IMR-90 (cell line): Measurements from ENCODE around the gene VOPP1. TPM values are rescaled to one million over a fixed set of nuclear protein-coding genes. Genes with fewer than 3 reads are reported as not detected.

Source experiments
- ATAC-seq: fragments of 200-7000 bp; cut with Tn5 transposase; 2 replicates; pipeline ENCODE4 v1.9.1; 2020; ENCODE audit warnings: low read depth, mild to moderate bottlenecking, moderate library complexity
- BruUV-seq: library from RNA; stranded (reverse); fragments of 400-500 nt; replicated peaks from 2 replicates; lab custom pipeline; 2021; lab: Mats Ljungman, UMichigan
- CTCF ChIA-PET: fragments of 300-600 bp; formaldehyde crosslinking; extraction: SDS; loops from one replicate; lab custom pipeline; 2021; ENCODE audit warnings: antibody characterized with exemption; lab: Yijun Ruan, JAX
- POLR2A ChIA-PET: fragments of 300-600 bp; sonication (Branson Sonifier 250); formaldehyde crosslinking; loops from one replicate; lab custom pipeline; 2022; ENCODE audit warnings: antibody characterized with exemption; ENCODE audit not compliant: unreplicated experiment; lab: Charles Lee
- DNase-seq: peaks from one replicate; pipeline ENCODE4 v3.0.0; 2013
- H2AFZ ChIP-seq: replicated peaks from 2 replicates; pipeline ENCODE3; 2013; ENCODE audit warnings: low read length, mild to moderate bottlenecking; ENCODE audit not compliant: poor library complexity
- H2AK5ac ChIP-seq: 2 replicates; pipeline ENCODE4 v1.6.1; 2013; ENCODE audit warnings: low read depth, low read length, inconsistent platforms
- H2AK9ac ChIP-seq: replicated peaks from 2 replicates; pipeline ENCODE3; 2013; ENCODE audit warnings: mild to moderate bottlenecking, low read depth, low read length, moderate library complexity; ENCODE audit not compliant: poor library complexity
- H2BK120ac ChIP-seq: 2 replicates; pipeline ENCODE4 v1.6.1; 2013; ENCODE audit warnings: low read depth, low read length, inconsistent platforms
- H2BK15ac ChIP-seq: 3 replicates; pipeline ENCODE4 v1.6.1; 2013; ENCODE audit warnings: low read depth, low read length, inconsistent platforms
- H2BK20ac ChIP-seq: 2 replicates; pipeline ENCODE4 v1.6.1; 2013; ENCODE audit warnings: low read depth, mild to moderate bottlenecking, inconsistent platforms, low read length, moderate library complexity
- H2BK5ac ChIP-seq: 2 replicates; pipeline ENCODE4 v1.6.1; 2013; ENCODE audit warnings: mild to moderate bottlenecking, low read depth, low read length, inconsistent platforms; ENCODE audit not compliant: poor library complexity, severe bottlenecking
- H3K14ac ChIP-seq: replicated peaks from 2 replicates; pipeline ENCODE4 v1.6.1; 2013; ENCODE audit warnings: low read depth, low read length, inconsistent platforms
- H3K18ac ChIP-seq: 2 replicates; pipeline ENCODE4 v1.6.1; 2013; ENCODE audit warnings: low read depth, low read length, control low read depth
- H3K23ac ChIP-seq: 2 replicates; pipeline ENCODE4 v1.6.1; 2013; ENCODE audit warnings: low read depth, low read length, inconsistent platforms
- H3K27ac ChIP-seq: 2 replicates; pipeline ENCODE4 v1.5.1; 2013; ENCODE audit warnings: mild to moderate bottlenecking, control low read depth, low read length; ENCODE audit not compliant: insufficient read depth
- H3K27me3 ChIP-seq: 2 replicates; pipeline ENCODE4 v1.6.1; 2013; ENCODE audit warnings: low read length; ENCODE audit not compliant: control insufficient read depth, insufficient read depth
- H3K36me3 ChIP-seq: 2 replicates; pipeline ENCODE4 v1.6.1; 2013; ENCODE audit warnings: low read length, mixed read lengths; ENCODE audit not compliant: control insufficient read depth, insufficient read depth
- H3K4ac ChIP-seq: 2 replicates; pipeline ENCODE4 v1.6.1; 2013; ENCODE audit warnings: low read depth, low read length, inconsistent platforms
- H3K4me1 ChIP-seq: 2 replicates; pipeline ENCODE4 v1.6.1; 2013; ENCODE audit warnings: low read length, mixed read lengths; ENCODE audit not compliant: control insufficient read depth, insufficient read depth
- H3K4me2 ChIP-seq: 2 replicates; pipeline ENCODE4 v1.6.1; 2013; ENCODE audit warnings: low read depth, mild to moderate bottlenecking, control low read depth, low read length, moderate library complexity
- H3K4me3 ChIP-seq: 2 replicates; pipeline ENCODE4 v1.5.1; 2013; ENCODE audit warnings: low read depth, mild to moderate bottlenecking, control low read depth, low read length, moderate library complexity; ENCODE audit not compliant: insufficient read depth
- H3K56ac ChIP-seq: 2 replicates; pipeline ENCODE4 v1.6.1; 2013; ENCODE audit warnings: low read length, inconsistent platforms; ENCODE audit not compliant: insufficient read depth; ENCODE audit errors: extremely low read depth
- H3K79me1 ChIP-seq, 2 experiments: 2 replicates each; pipeline ENCODE4 v1.6.1; 2013; ENCODE audit warnings: low read length in 2 of 2, inconsistent platforms in 1 of 2, low read depth in 1 of 2
- H3K9ac ChIP-seq: 2 replicates; pipeline ENCODE4 v1.6.1; 2013; ENCODE audit warnings: low read depth, low read length, control low read depth
- H3K9me1 ChIP-seq: 2 replicates; pipeline ENCODE4 v1.6.1; 2013; ENCODE audit warnings: low read length, inconsistent platforms; ENCODE audit not compliant: insufficient read depth
- H3K9me3 ChIP-seq: 2 replicates; pipeline ENCODE4 v1.6.1; 2013; ENCODE audit warnings: low read length; ENCODE audit not compliant: control insufficient read depth, insufficient read depth
- H4K20me1 ChIP-seq: 2 replicates; pipeline ENCODE4 v1.6.1; 2013; ENCODE audit warnings: low read length, inconsistent platforms; ENCODE audit not compliant: insufficient read depth
- H4K5ac ChIP-seq: 2 replicates; pipeline ENCODE4 v1.6.1; 2013; ENCODE audit warnings: mild to moderate bottlenecking, low read depth, low read length, control low read depth
- H4K8ac ChIP-seq, 2 experiments: 2 replicates each; pipeline ENCODE4 v1.6.1; 2013; ENCODE audit warnings: low read depth in 2 of 2, low read length in 2 of 2, control low read depth in 1 of 2, inconsistent platforms in 1 of 2
- H4K91ac ChIP-seq: 2 replicates; pipeline ENCODE4 v1.6.1; 2013; ENCODE audit warnings: low read depth, low read length, inconsistent platforms; ENCODE audit not compliant: insufficient read depth
- BHLHE40 ChIP-seq: fragments of 150-350 bp; IDR thresholded peaks from 2 replicates; pipeline ENCODE4 v1.6.1; 2016; ENCODE audit warnings: mild to moderate bottlenecking, low read depth, low read length
- CEBPB ChIP-seq: IDR thresholded peaks from 2 replicates; pipeline ENCODE4 v1.6.1; 2012; ENCODE audit warnings: low read depth, low read length, improper control_type of control experiment
- CHD1 ChIP-seq: IDR thresholded peaks from 2 replicates; pipeline ENCODE4 v1.6.1; 2012; ENCODE audit warnings: low read depth, low read length, improper control_type of control experiment
- CTCF ChIP-seq: conservative IDR thresholded peaks from 2 replicates; pipeline ENCODE4 v1.5.1; 2012; ENCODE audit warnings: mild to moderate bottlenecking, low read depth, low read length, improper control_type of control experiment
- ELK1 ChIP-seq: fragments of 150-350 bp; IDR thresholded peaks from 2 replicates; pipeline ENCODE4 v1.6.1; 2016; ENCODE audit warnings: low read depth, mild to moderate bottlenecking, low read length, moderate library complexity, borderline replicate concordance
- FOS ChIP-seq: fragments of 150-350 bp; IDR thresholded peaks from 2 replicates; pipeline ENCODE4 v1.6.1; 2016; ENCODE audit warnings: low read depth, low read length
- MAFK ChIP-seq: IDR thresholded peaks from 2 replicates; pipeline ENCODE4 v1.6.1; 2012; ENCODE audit warnings: low read depth, low read length, improper control_type of control experiment
- MAZ ChIP-seq: IDR thresholded peaks from 2 replicates; pipeline ENCODE4 v1.6.1; 2012; ENCODE audit warnings: low read depth, mild to moderate bottlenecking, low read length, improper control_type of control experiment, moderate library complexity, borderline replicate concordance
- MXI1 ChIP-seq: IDR thresholded peaks from 2 replicates; pipeline ENCODE4 v1.6.1; 2012; ENCODE audit warnings: low read depth, mild to moderate bottlenecking, low read length, moderate library complexity, borderline replicate concordance
- POLR2A ChIP-seq: IDR thresholded peaks from 2 replicates; pipeline ENCODE4 v1.6.1; 2012; ENCODE audit warnings: mild to moderate bottlenecking, low read depth, low read length
- RAD21 ChIP-seq: IDR thresholded peaks from 2 replicates; pipeline ENCODE4 v1.6.1; 2012; ENCODE audit warnings: low read length, improper control_type of control experiment
- RCOR1 ChIP-seq: IDR thresholded peaks from 2 replicates; pipeline ENCODE4 v1.6.1; 2012; ENCODE audit warnings: mild to moderate bottlenecking, low read length, improper control_type of control experiment; ENCODE audit not compliant: insufficient replicate concordance
- RFX5 ChIP-seq: IDR thresholded peaks from 2 replicates; pipeline ENCODE4 v1.8.0; 2012; ENCODE audit warnings: low read depth, mild to moderate bottlenecking, low read length, moderate library complexity
- SMC3 ChIP-seq: fragments of 150-350 bp; IDR thresholded peaks from 2 replicates; pipeline ENCODE4 v1.6.1; 2016; ENCODE audit warnings: low read depth, mild to moderate bottlenecking, antibody characterized with exemption, low read length, moderate library complexity
- USF2 ChIP-seq: fragments of 150-350 bp; IDR thresholded peaks from 2 replicates; pipeline ENCODE4 v1.6.1; 2017; ENCODE audit warnings: mild to moderate bottlenecking, antibody characterized with exemption, low read length, low read depth
- WGBS, 2 experiments: methylation state at CpG; one replicate each; pipeline versions ENCODE4 v1.1.5 to v1.1.7; 2013; ENCODE audit warnings: missing lambda C conversion rate in 2 of 2; ENCODE audit not compliant: insufficient read length in 1 of 2; ENCODE audit errors: extremely low coverage in 2 of 2; 5-methylcytosine and 5-hydroxymethylcytosine counted together
- dilution Hi-C: fragments of 300-500 bp; cut with HindIII; formaldehyde crosslinking; loops from one replicate; pipeline ENCODE4 v1.14.3; 2018; ENCODE audit warnings: low sequenced_read_pairs; ENCODE audit not compliant: unreplicated experiment
- in situ Hi-C: fragments of 300-500 bp; cut with MboI; formaldehyde crosslinking; loops from 3 replicates; pipeline ENCODE4 v1.14.3; 2019; ENCODE audit warnings: low sequenced_read_pairs, inconsistent platforms, mixed read lengths
- intact Hi-C: fragments of 100-400 bp; cut with micrococcal nuclease; formaldehyde crosslinking; loops from 2 replicates; pipeline ENCODE4 v1.10.0; 2022
- polyA plus RNA-seq, 3 experiments: library from polyadenylated mRNA; depleted of rRNA; stranded (reverse); fragments of >200 nt; gene quantifications; 2 replicates each; pipeline ENCODE4 v1.2.3, GENCODE V29; 2012; ENCODE audit warnings: low replicate concordance in 1 of 3
- total RNA-seq: library from RNA; depleted of rRNA; stranded (reverse); fragments of >200 nt; gene quantifications from 2 replicates; pipeline ENCODE4 v1.2.3, GENCODE V29; 2012

Gene VOPP1
- total and polyA plus RNA-seq, 2 of the 4 experiments (the other 2 are of a cell fraction) = 60.2 to 94.5 TPM

- Histone ChIP-seq H2AFZ (no peak overlapping the region), H2BK15ac (no peak overlapping the region), H3K18ac (no peak overlapping the region), H3K36me3 (0 out of 2 replicates have a peak, but pooled peaks cover 1% of the 10 kb centered on the region), H3K4ac (no peak overlapping the region), H4K5ac (no peak overlapping the region), H2BK120ac (no peak overlapping the region), H2AK5ac (no peak overlapping the region), H2BK20ac (no peak overlapping the region), H3K79me1 (no peaks in the 10 kb centered on the region), H3K56ac (no peak overlapping the region), H3K9me3 (no peaks in the 10 kb centered on the region), H2BK5ac (no peak overlapping the region), H3K4me3 (no peak overlapping the region), H3K9ac (no peak overlapping the region), H4K8ac (no peak overlapping the region), H4K20me1 (no peaks in the 10 kb centered on the region), H3K4me2 (no peak overlapping the region), H3K27ac (no peak overlapping the region), H3K23ac (no peak overlapping the region), H4K91ac (no peak overlapping the region), H2AK9ac (no peak overlapping the region), H3K4me1 (peaks cover 6% of the 10 kb centered on the region), H3K14ac (no peak overlapping the region), H3K27me3 (no peaks in the 10 kb centered on the region), H3K9me1 (no peaks in the 10 kb centered on the region)
- no peak for ATAC-seq
- WGBS, 2 experiments = 93% methylated on average over 5 of the region's 10 CpGs; no CpG with 5 or more reads in 1 of the 2 experiments
- CTCF ChIA-PET = no interaction called here
- no peak for TF ChIP-seq CTCF
- no peak for TF ChIP-seq RFX5
- TF ChIP-seq CHD1 = no peak
- no peak for TF ChIP-seq MXI1
- no peak for TF ChIP-seq POLR2A
- TF ChIP-seq RCOR1 = no peak
- no peak for TF ChIP-seq MAZ
- TF ChIP-seq RAD21 = no peak
- TF ChIP-seq MAFK = no peak
- no peak for TF ChIP-seq ELK1
- no peak for TF ChIP-seq FOS
- TF ChIP-seq CEBPB = no peak
- no peak for TF ChIP-seq USF2
- TF ChIP-seq BHLHE40 = no peak
- no peak for TF ChIP-seq SMC3
- POLR2A ChIA-PET = no interaction called here
- in situ Hi-C loops = loop anchor here (5.0 to 25.0 kb wide), 2 partner anchors 157 to 527 kb away; partner anchors contain the start of genes MRPS17 and NIPSNAP2
- dilution Hi-C loops = no loop called here
- DNase-seq = no peak
- no TSS peak for BruUV-seq
- intact Hi-C loops = no loop called here
Measured at GRCh38 chr7:55435466-55435865, 136.8 kb downstream of the VOPP1 start.
